GF-D8 (cell line): Measurements from ENCODE around the gene ZCCHC8.
"Not testable (repeated sequence)": the region's sequence is repeated elsewhere in the genome, so short reads cannot be mapped to it uniquely, and the experiment has no call there.

Experiments
- DNase-seq: peaks from one replicate; lab custom pipeline; 2025; lab: John Stamatoyannopoulos, UW

Gene ZCCHC8

DNA sequence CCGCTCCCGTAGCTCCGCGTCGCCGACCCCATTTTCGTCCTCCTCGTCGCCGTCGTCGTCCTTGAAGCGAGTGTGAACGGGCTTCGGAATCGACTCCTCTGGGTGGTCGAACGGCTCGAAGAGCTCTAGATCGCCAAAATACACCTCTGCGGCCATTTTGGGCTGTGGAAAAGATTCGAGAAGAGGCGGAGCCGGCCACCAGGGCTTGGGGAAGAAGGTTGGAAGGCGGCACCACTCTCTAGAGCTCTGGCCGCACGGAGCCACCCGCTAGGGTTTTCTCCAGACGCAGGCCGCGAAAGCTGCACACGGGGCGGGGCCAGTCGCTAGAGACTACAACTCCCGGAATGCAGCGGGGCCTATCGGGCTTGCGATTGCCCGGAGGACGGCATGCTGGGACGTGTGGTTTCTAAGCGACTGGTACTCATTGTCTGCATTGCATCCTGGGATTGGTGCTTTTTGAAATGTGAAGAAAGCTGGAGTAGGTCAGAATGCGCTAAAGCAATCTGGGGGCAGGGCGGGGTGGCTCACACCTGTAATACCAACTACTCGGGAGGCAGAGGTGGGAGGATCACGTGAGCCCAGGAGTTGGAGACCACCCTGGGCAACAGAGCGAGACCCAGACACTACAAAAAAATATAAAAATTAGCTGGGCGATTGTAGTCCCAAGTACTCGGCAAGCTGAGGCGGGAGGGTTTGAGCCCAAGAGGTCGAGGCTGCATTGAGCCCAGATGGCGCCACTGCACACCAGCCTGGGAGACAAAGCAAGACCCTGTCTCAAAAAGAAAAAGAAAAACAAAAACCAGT, at the start of gene ZCCHC8:
Gene ZCCHC8, minus strand, starts transcription at position 248 of the 804 bp plus-strand sequence. Its CDS starts 92 bp downstream, at position 156.
- DNase-seq = peak; percentile 97

DNA sequence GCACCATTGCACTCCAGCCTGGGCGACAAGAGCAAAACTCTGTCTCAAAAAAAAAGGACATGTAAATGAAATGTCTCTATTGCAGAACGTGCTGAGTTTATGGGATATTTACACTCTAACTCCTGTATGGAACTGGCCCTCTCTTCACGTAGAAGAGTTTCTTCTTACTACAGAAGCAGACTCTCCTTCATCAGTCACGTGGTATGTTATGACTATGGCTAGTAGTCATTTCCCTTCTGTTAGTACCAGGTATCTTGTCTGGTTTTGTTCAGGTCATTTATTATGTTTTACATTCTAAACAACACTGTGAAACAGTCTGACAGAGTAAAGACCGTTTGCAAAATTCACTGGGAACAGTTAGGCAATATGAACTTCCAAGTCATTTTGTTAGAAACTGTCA, 46.6 kb upstream of the ZCCHC8 start:
- DNase-seq = no peak

GRCh38 chr12:122545855-122546254, 45.1 kb upstream of the ZCCHC8 start:
- no peak for DNase-seq

DNA sequence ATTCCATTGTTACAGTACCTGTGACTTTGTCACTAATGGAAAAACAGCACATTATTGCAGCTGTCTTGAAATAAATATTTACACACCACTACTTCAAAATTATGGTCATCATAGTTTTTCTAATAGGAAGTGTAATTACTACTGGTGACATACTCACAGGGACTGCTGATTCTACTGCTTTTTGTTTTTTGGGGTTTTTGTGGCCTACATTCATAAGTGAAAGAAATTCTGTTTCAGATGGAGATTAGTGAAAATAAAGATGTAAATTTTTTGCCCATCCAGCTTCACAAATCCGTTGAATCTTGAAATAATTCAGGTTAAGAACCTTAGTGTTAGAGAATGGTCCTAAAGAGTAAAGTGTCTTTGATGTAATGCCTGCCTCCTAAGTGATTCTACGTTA, 43.8 kb upstream of the ZCCHC8 start:
- DNase-seq = no peak

DNA sequence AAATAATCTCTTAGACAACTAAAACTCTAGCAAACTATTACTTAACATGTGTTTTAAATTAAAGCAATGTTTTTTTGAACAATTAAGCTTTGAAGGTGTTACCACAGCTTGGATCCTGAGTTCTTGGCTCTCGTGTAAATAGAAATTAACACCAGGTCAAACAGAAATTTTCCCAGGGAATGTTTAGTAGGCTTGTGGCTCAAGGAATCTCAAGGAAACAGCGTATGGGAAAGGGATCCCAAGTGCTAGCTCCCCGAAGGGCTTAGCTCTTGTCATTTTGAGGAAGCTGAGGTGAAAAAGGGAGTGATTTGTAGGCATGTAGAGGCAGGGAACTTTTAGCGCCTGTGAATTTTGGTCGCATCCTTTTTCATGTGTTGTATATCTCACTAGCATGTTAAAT, 37.8 kb upstream of the ZCCHC8 start:
- no peak for DNase-seq

GRCh38 chr12:122537021-122537420, 36.3 kb upstream of the ZCCHC8 start:
- no peak for DNase-seq

GRCh38 chr12:122533856-122534255, 33.1 kb upstream of the ZCCHC8 start:
- no peak for DNase-seq

GRCh38 chr12:122528992-122529391, 28.3 kb upstream of the ZCCHC8 start:
- no peak for DNase-seq

DNA sequence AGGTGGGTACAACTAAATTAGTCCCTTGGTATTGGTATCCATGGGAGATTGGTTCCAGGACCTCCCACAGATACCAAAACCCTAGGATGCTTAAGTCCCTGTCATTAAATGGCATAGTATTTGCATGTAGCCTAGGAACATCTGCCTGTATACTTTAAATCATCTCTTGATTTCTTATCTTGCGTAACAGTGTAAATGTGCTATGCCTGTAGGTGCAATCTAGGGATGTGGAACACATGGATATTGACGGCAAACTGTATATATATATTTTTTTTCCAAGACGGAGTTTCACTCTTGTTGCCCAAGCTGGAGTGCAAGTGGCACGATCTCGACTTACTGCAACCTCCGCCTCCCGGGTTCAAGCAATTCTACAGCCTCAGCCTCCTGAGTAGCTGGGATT, 27.9 kb upstream of the ZCCHC8 start:
- DNase-seq = no peak

DNA sequence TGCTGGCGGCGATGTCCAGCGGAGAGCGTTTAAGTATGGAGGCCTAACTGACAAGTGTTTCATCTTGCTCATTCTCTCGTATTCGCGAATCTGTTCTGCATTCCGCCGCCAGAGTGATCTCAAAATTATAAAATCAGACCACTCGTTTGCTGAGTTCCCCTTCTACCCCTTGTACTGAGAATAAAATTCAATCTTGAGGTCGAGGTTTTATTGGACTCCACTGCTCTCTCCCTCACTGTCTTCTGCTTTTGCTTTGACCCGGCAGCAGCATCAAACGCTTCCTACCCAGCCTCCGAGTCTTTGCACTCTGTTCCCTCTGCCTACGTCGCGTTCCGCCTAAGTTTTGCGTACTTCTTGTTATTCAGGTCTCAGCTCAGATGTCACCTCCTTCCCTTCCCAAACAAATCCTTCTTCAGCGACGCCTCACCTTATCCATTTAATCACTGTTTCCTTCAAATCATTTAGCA, 26.8 kb upstream of the ZCCHC8 start:
- peak; percentile 39 for DNase-seq

DNA sequence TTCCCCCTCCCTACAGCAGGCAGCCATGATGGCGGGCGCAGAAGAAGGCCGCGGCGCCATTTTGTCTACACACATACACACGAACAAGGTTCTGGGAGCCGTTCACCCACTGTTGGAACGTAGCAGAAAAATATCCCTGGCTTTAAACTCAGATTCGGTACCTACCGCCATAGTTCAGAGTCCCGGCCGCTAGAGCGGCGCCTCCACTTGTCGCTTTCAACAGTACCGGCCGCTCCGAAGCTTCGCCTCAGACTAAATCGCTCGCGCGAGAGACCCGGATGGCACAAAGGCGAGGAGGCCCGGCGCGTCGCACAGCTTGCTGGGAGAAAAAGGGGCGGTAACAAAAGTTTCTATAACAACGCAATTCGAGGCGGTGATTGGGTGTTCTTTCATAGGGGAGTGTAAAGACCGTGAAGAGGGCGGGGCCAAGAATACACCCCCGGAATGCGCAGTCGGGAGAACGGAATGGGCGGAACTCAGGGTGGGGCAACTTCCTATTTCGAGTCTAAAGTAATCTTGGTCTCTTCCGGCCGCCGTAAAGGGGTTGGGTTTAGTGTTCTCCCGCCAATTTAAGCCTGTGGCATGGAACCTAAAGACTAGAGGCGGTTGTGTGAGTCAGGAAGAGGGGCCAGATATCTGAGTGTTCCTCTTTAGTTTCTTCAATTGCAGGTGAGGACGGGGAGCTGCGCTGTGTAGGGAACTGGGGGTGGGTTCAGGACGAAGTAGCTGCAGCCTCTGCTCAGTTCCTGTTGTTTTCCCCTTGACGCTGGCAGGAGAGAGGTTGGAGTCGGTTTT, 26.1 kb upstream of the ZCCHC8 start, which contains the start of the genes KNTC1 and RSRC2:
Gene KNTC1, plus strand, starts transcription at position 567 of the 795 bp plus-strand sequence. CDS start 2,815 bp downstream, outside the sequence.
Gene RSRC2, minus strand, starts transcription at position 254 of the 795 bp plus-strand sequence. Its CDS starts 83 bp downstream, at position 171.
- peak; percentile 99 for DNase-seq

DNA sequence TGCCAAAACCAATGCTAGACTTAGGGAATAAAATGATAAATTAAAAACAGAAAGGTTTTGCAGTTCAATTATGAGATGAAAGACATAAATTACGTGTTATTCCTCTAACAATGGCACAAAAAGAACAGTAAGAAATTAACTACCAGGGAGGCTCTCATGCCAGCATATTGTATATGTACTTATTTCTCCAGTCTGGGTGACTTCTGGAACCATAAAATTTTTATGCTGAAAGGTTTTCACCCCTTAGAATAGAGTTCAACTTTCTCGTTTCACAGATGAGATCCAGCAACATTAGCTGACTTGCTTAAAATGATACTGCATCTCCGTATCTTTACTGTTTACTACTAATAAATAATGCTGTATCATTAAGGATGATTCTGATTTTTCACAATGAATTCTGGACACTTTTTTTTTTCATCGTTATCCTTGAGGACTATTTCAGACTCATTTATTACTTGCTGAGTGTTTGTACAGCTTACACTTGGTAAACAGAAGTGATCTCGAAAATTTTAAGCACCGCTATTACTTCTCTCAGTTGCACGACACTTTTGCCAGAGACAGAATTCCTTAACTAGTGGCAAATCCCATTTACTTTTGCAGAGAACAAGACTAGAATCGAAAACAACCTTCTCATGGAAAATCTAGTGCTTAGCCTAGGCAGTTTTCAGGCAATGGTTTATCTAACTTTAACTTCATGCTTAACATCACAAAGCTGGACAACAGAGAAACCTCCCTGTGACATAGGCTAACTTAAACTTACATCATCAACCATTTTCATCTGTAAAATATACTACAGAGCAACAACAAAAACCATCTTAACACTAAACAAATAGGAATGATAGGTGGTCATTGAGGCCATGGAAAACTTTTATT, 23.4 kb upstream of the ZCCHC8 start:
- no peak for DNase-seq

DNA sequence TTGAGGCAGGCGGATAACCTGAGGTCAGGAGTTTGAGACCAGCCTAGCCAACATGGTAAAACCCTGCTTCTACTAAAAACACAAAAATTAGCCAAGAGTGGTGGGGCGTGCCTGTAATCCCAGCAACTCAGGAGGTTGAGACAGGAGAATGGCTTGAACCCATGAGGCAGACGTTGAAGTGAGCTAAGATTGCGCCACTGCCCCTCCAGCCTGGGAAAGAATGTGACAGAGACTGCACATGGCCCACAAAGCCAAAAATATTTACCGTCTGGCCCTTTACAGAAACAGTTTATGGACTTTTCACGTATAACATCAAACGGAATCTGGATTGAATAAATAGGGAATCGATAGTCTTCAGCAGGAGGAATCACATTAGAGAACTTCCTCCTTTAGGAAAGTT, 22.5 kb upstream of the ZCCHC8 start:
- no peak for DNase-seq

- no peak for DNase-seq
Observed at GRCh38 chr12:122520676-122521075, 19.9 kb upstream of the ZCCHC8 start.

DNA sequence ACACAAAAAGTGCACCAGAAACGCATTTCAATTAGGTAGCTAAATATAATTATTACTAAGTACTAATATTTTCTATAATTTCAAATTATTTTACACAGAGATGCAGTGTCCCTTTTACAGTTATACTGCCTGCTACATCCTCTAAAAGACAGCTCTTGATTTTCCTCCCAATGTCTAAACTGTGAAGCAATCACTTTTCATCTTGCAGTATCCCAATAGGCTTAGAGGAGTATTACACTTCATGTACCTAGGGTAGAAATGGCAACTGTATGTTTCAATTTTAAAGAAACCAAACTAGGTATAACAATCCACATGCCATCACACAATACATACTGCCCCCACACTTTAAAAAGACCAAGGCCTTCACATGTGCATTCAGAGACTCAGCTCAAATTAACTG, 18.7 kb upstream of the ZCCHC8 start:
- DNase-seq = no peak

DNA sequence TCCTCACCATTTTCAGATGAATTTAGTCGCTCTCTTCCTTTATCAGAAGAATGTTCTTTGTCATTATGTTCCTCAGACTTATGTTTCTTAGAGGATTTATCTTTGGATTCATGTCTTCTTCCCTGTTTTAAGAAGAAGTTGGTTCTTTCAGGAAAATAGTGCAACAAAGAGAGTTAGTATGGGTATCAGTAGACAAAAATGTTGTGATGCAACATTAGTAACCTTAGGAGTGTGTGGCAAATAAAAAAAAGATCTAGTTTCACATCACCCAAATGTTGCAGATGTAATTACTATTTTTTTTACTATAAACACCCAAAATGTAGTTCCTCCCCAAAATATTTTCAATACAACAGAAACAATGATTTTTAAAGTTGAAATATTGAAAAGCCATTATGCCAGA, 18.2 kb upstream of the ZCCHC8 start:
- no peak for DNase-seq

DNA sequence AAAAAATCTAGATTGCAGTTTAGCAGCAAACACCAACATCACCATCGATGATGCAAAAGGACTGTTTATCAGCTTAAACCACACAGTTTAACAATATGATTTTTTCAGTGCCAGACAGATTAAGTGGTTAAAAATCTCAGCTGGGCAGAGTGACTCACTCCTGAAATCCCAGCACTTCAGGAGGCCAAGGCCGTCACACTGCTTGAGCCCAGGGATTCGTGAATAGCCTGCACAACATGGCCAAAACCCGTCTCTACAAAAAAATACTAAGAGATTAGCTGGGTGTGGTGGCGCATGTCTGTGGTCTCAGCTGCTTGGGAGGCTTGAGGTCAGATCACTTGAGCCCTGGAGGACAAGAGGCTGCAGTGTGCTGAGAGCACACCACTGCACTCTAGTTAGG, 17.1 kb upstream of the ZCCHC8 start:
- no peak for DNase-seq

DNA sequence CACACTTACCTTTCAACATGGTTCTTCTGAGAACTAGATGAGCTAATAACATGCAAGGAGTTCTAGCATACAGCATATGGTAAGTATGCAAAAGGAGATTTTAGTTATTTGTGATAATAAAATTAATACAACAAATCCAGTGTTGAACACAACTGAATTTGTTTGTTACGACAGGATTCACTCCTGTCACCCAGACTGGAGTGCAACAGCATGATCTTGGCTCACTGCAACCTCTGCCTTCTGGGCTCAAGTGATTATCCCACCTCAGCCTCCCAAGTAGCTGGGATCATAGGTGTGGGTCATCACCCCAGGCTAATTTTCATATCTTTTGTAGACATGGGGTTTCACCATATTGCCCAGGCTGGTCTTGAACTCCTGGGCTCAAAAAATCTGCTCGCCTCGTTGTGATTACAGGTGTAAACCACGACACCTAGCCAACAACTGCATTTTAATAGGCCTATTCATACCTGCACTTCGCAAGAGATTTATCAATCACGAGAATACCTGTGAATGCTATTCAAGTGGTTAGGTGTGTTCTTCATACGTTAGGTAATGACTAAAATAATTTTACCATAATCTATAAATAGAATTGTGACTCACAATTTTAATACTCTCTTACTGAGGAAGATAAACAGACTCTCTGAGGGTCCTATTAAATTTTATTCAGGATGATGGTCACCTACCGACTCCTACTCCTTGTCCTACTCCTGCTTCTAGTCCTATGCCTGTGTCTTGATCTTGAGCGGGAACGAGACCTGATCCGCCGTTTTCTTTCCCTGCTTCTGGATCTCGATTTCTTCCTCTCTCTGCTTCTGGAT, 16.0 kb upstream of the ZCCHC8 start:
- no peak for DNase-seq

GRCh38 chr12:122515275-122515674, 14.5 kb upstream of the ZCCHC8 start:
- DNase-seq = no peak

GRCh38 chr12:122513660-122514059, 12.9 kb upstream of the ZCCHC8 start:
- no peak for DNase-seq

GRCh38 chr12:122513028-122513427, 12.3 kb upstream of the ZCCHC8 start:
- DNase-seq = not testable (repeated sequence)
